ENCODE data around the gene CACNA1S. TPM values are rescaled to one million over a fixed set of nuclear protein-coding genes. Genes with fewer than 3 reads are reported as not detected.

Gene CACNA1S
- polyA plus RNA-seq, 1 of the 3 experiments (the other 2 are of a cell fraction): not detected

- Histone ChIP-seq H4K20me1 (ENCODE audit: insufficient read depth) (no peaks in the 10 kb centered on the region), H3F3A (replicated peaks; ENCODE audit: insufficient read depth) (no peaks in the 10 kb centered on the region), H2AFZ (ENCODE audit: low read depth) (no peak overlapping the region), H3K4me3 (ENCODE audit: low read depth in 2 of 2, low read length in 1 of 2) (no peak overlapping the region), H3K4me1 (ENCODE audit: control insufficient read depth in 1 of 2, insufficient read depth in 2 of 2, low read depth in 1 of 2, low read length in 1 of 2) (no peaks in the 10 kb centered on the region), H3K36me3 (replicated peaks in 1 of 2; ENCODE audit: control insufficient read depth in 1 of 2, insufficient read depth in 2 of 2, low read length in 1 of 2) (no peaks in the 10 kb centered on the region), H3K27me3 (ENCODE audit: insufficient read depth) (peaks cover 19% of the 10 kb centered on the region; the same call in 1 of the 2 replicates), H3K79me2 (ENCODE audit: insufficient read depth) (no peaks in the 10 kb centered on the region), H3K27ac (ENCODE audit: low read depth in 2 of 2, low read length in 1 of 2) (no peak overlapping the region), H3K9ac (no peak overlapping the region), H3K9me2 (no peaks in the 10 kb centered on the region), H3K9me3 (no peaks in the 10 kb centered on the region), H3K4me2 (no peak overlapping the region)
- no peak for DNase-seq
- TF ChIP-seq SIN3A (IDR thresholded peaks at IDR 0.05; ENCODE audit: borderline replicate concordance, low read depth, low read length) (no peak), FOSL2 (IDR thresholded peaks at IDR 0.05; ENCODE audit: borderline replicate concordance, low read depth) (no peak), CTCF (IDR thresholded peaks at IDR 0.05) (no peak), RXRA (IDR thresholded peaks at IDR 0.05; ENCODE audit: borderline replicate concordance, low read depth) (no peak), TEAD4 (IDR thresholded peaks at IDR 0.05; ENCODE audit: borderline replicate concordance, insufficient read depth) (no peak), TCF12 (IDR thresholded peaks at IDR 0.05) (no peak), GATA2 (CRISPR knock-in tag; IDR thresholded peaks at IDR 0.05) (no peak), EP300 (IDR thresholded peaks at IDR 0.05; ENCODE audit: borderline replicate concordance in 1 of 2, low read depth in 1 of 2, low read length in 1 of 2) (no peak), RFX5 (IDR thresholded peaks at IDR 0.05; ENCODE audit: low read length) (no peak), JUND (IDR thresholded peaks at IDR 0.05) (no peak), POLR2AphosphoS5 (IDR thresholded peaks at IDR 0.05; ENCODE audit: low read depth, low read length) (no peak)
- TF ChIP-seq, protein P1, sequence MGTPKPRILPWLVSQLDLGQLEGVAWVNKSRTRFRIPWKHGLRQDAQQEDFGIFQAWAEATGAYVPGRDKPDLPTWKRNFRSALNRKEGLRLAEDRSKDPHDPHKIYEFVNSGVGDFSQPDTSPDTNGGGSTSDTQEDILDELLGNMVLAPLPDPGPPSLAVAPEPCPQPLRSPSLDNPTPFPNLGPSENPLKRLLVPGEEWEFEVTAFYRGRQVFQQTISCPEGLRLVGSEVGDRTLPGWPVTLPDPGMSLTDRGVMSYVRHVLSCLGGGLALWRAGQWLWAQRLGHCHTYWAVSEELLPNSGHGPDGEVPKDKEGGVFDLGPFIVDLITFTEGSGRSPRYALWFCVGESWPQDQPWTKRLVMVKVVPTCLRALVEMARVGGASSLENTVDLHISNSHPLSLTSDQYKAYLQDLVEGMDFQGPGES (IDR thresholded peaks at IDR 0.05; ENCODE audit: low read depth, low read length): no peak
- POLR2A ChIA-PET: no interaction called here
- 43% methylated on average over 3 of the region's 3 CpGs for WGBS (ENCODE audit: low lambda C conversion rate)
- CTCF ChIA-PET: interaction anchor here (0.6 to 1.6 kb wide), 3 partner anchors 31 to 1057 kb away, joined by 3 read pairs; no protein-coding TSS in a partner anchor
Measured at GRCh38 chr1:201083741-201084140, 28.5 kb downstream of the CACNA1S start.

- POLR2A ChIA-PET: no interaction called here
- Histone ChIP-seq H3K4me3 (ENCODE audit: low read depth in 2 of 2, low read length in 1 of 2) (no peak overlapping the region), H3K79me2 (ENCODE audit: insufficient read depth) (no peaks in the 10 kb centered on the region), H3K27ac (ENCODE audit: low read depth in 2 of 2, low read length in 1 of 2) (no peak overlapping the region), H3K9me3 (no peaks in the 10 kb centered on the region), H3K9me2 (no peaks in the 10 kb centered on the region), H3F3A (replicated peaks; ENCODE audit: insufficient read depth) (no peaks in the 10 kb centered on the region), H2AFZ (ENCODE audit: low read depth) (no peak overlapping the region), H3K36me3 (replicated peaks in 1 of 2; ENCODE audit: control insufficient read depth in 1 of 2, insufficient read depth in 2 of 2, low read length in 1 of 2) (no peaks in the 10 kb centered on the region), H3K9ac (no peak overlapping the region), H3K4me1 (ENCODE audit: control insufficient read depth in 1 of 2, insufficient read depth in 2 of 2, low read depth in 1 of 2, low read length in 1 of 2) (no peaks in the 10 kb centered on the region), H3K4me2 (no peak overlapping the region), H3K27me3 (ENCODE audit: insufficient read depth) (peaks cover 14% of the 10 kb centered on the region; the same call in 1 of the 2 replicates), H4K20me1 (ENCODE audit: insufficient read depth) (no peaks in the 10 kb centered on the region)
- no peak for DNase-seq
- 76% methylated on average over 3 of the region's 3 CpGs for WGBS (ENCODE audit: low lambda C conversion rate)
- CTCF ChIA-PET: interaction anchor here (1.0 to 3.0 kb wide), 5 partner anchors 10 to 107 kb away, joined by 3 to 14 read pairs (median 4); partner anchors contain the start of gene CACNA1S
- TF ChIP-seq MXI1 (IDR thresholded peaks at IDR 0.05; ENCODE audit: low read depth, low read length) (no peak), CHD2 (IDR thresholded peaks at IDR 0.05; ENCODE audit: low read length, partially characterized antibody) (no peak), FOXJ3 (CRISPR knock-in tag; IDR thresholded peaks at IDR 0.05) (no peak), EZH2phosphoT487 (IDR thresholded peaks at IDR 0.05; ENCODE audit: borderline replicate concordance, low read depth) (no peak), FOSL2 (IDR thresholded peaks at IDR 0.05; ENCODE audit: borderline replicate concordance, low read depth) (no peak), RCOR1 (IDR thresholded peaks at IDR 0.05; ENCODE audit: low read length) (no peak), JUND (IDR thresholded peaks at IDR 0.05) (no peak), ELF1 (IDR thresholded peaks at IDR 0.05) (no peak), POLR2AphosphoS5 (IDR thresholded peaks at IDR 0.05; ENCODE audit: low read depth, low read length) (no peak), YY1 (IDR thresholded peaks at IDR 0.05; ENCODE audit: low read depth) (no peak), PBX3 (IDR thresholded peaks at IDR 0.05) (no peak), TEAD4 (IDR thresholded peaks at IDR 0.05; ENCODE audit: borderline replicate concordance, insufficient read depth) (no peak), FOXM1 (IDR thresholded peaks at IDR 0.05; ENCODE audit: low read depth) (no peak), SMC3 (IDR thresholded peaks at IDR 0.05; ENCODE audit: low read depth, low read length) (no peak), TAF1 (IDR thresholded peaks at IDR 0.05; ENCODE audit: borderline replicate concordance, low read depth, low read length) (no peak), SIN3A (IDR thresholded peaks at IDR 0.05; ENCODE audit: borderline replicate concordance, low read depth, low read length) (no peak)
- TF ChIP-seq, protein P2, sequence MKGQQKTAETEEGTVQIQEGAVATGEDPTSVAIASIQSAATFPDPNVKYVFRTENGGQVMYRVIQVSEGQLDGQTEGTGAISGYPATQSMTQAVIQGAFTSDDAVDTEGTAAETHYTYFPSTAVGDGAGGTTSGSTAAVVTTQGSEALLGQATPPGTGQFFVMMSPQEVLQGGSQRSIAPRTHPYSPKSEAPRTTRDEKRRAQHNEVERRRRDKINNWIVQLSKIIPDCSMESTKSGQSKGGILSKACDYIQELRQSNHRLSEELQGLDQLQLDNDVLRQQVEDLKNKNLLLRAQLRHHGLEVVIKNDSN (IDR thresholded peaks at IDR 0.05; ENCODE audit: borderline replicate concordance, low read depth): no peak
- TF ChIP-seq, protein P3, sequence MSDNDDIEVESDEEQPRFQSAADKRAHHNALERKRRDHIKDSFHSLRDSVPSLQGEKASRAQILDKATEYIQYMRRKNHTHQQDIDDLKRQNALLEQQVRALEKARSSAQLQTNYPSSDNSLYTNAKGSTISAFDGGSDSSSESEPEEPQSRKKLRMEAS (IDR thresholded peaks at IDR 0.05; ENCODE audit: low read depth): no peak
Measured at GRCh38 chr1:201080135-201080534, 32.1 kb downstream of the CACNA1S start.

Data from SK-N-SH (cell line).